Measurements from ENCODE around the gene THSD4.

THSD4 gene

DNA sequence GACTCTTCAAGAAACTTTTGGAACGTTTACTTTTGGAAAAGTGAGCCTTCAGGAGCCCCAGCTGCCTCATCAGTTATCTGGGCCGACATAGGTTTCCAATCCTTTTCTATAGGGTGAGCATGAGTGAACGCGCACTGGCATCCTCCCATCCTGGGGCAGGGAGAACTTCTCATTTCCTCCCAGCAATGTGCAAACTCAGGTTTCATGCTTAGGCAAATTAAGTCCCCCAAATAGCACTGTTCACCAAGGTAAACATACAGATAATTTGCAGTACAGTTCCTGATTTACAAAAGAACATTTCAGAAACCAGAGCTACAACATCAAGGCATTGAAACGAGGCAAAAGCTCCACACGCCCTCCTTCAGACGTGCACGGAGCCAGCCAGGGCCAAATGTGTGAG lies 361.6 kb downstream of the THSD4 start:
- TF ChIP-seq, protein P1, sequence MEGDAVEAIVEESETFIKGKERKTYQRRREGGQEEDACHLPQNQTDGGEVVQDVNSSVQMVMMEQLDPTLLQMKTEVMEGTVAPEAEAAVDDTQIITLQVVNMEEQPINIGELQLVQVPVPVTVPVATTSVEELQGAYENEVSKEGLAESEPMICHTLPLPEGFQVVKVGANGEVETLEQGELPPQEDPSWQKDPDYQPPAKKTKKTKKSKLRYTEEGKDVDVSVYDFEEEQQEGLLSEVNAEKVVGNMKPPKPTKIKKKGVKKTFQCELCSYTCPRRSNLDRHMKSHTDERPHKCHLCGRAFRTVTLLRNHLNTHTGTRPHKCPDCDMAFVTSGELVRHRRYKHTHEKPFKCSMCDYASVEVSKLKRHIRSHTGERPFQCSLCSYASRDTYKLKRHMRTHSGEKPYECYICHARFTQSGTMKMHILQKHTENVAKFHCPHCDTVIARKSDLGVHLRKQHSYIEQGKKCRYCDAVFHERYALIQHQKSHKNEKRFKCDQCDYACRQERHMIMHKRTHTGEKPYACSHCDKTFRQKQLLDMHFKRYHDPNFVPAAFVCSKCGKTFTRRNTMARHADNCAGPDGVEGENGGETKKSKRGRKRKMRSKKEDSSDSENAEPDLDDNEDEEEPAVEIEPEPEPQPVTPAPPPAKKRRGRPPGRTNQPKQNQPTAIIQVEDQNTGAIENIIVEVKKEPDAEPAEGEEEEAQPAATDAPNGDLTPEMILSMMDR (conservative IDR thresholded peaks at IDR 0.05): no peak
- H3K27ac ChIP-seq: no peak overlapping the region

DNA sequence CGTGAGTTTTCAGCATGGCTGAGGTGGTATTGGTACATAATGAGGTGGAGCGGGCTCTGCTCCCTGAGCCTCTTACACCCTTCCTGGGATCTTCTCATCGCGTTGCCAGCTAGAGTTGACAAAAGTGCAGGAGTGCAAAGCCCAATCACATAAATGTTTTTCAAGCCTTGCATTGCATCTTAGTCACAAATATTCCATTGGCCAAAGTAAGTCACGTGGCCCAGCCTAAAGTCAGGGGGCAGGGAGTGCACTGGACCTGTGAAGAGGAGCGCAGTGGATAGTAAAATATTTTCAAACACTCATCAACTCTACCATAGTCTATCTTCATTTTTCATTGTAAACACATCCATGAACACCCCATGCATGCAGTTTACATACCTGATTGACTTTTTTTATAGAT lies 365.3 kb downstream of the THSD4 start:
- no peak overlapping the region for H3K27ac ChIP-seq
- TF ChIP-seq, protein P1 (conservative IDR thresholded peaks at IDR 0.05): no peak

GRCh38 chr15:71484080-71484479 lies 368.8 kb downstream of the THSD4 start:
- TF ChIP-seq, protein P1 (conservative IDR thresholded peaks at IDR 0.05): no peak
- no peak overlapping the region for H3K27ac ChIP-seq

- TF ChIP-seq, protein P1 (conservative IDR thresholded peaks at IDR 0.05): peak; percentile 47
- no peak overlapping the region for H3K27ac ChIP-seq
Measured at GRCh38 chr15:71485094-71485693, 369.9 kb downstream of the THSD4 start.

DNA sequence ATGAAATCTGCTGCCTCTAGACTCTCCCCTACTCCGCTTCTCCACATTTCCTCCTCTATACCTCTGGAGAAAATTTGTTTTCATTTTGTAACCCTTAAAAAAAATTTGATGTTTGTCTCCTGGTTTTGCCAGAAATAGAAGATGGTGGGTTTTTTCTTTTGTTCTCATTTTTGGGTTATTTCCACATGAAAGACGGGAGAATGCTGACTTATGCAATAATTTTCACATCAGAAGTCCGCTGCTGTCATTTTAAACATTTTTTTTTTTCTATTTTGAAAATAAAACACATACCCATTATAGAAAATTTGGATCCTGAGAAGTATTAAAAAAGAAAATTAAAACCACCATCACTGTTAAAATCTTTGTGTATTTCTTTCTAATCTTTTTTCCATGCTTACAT lies 374.3 kb downstream of the THSD4 start:
- TF ChIP-seq, protein P1 (conservative IDR thresholded peaks at IDR 0.05): no peak
- H3K27ac ChIP-seq: no peak overlapping the region

GRCh38 chr15:71493526-71493925 lies 378.3 kb downstream of the THSD4 start:
- H3K27ac ChIP-seq: no peak overlapping the region
- TF ChIP-seq, protein P1 (conservative IDR thresholded peaks at IDR 0.05): no peak

DNA sequence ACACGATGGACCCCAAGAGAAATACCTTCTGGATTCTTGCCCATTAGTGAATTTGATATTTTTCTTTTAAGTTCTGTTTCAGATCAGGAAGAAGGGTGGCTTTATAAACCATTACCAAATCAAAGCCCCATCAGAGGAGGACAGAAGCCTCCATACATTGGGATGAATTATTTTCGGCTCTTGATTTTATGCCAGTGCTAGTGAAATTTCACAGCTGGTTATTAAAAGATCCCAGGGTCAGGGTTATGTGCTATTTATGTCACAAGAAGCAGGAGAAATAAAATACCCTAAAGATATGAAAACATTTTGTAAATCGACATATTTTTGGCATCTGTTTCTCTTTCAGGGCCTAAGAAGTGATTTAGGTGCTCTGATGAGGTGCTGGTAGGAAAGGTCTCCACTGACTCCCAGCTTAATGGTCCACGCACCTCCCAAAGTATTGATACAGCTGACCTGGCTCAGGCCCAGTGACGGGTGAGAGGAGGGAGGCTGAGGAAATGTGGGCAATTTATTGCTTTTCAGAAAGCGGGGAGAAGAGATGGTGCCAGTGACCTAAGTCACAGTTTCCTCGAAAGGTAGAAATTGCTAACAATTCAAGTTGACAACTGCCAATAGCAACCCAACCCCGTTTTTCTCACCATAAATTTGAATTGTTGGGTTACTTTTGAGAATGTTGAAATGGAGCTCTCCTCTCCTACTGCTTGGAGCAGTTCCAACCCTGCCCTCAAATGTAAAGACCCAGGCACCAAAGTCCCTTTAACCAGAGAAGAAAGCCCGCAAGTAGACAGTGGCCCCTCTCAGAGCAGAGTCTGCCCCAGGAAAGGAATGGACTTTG lies 379.5 kb downstream of the THSD4 start:
- TF ChIP-seq, protein P1 (conservative IDR thresholded peaks at IDR 0.05): no peak
- H3K27ac ChIP-seq: no peak overlapping the region

Data from VCaP (cell line).